Measurements from ENCODE around the gene DCTN5. TPM values are rescaled to one million over a fixed set of nuclear protein-coding genes. Genes with fewer than 3 reads are reported as not detected.

DCTN5 gene
- total RNA-seq, 1 donor from 2014 or later, result 54.9 TPM

GRCh38 chr16:23726710-23727109, 85.4 kb downstream of the DCTN5 start:
- no peak for DNase-seq (ENCODE audit: low read depth)

Other genes starting within 250 kb of the DCTN5 start
- 12.0 and 14.3 TPM in 2 replicates for gene COG7, start 188.3 kb upstream of the DCTN5 start, total RNA-seq
- gene GGA2, start 131.0 kb upstream of the DCTN5 start, total RNA-seq, result 42.5 and 52.5 TPM in 2 replicates
- gene EARS2, start 84.1 kb upstream of the DCTN5 start, total RNA-seq, result 37.5 and 50.0 TPM in 2 replicates
- 234 and 277 TPM in 2 replicates for gene UBFD1, start 83.7 kb upstream of the DCTN5 start, total RNA-seq
- gene NDUFAB1, start 45.1 kb upstream of the DCTN5 start, total RNA-seq, result 199 and 205 TPM in 2 replicates
- gene PALB2, start 156 bp upstream of the DCTN5 start, total RNA-seq, result 15.9 and 16.8 TPM in 2 replicates
- 0.96 and 1.6 TPM in 2 replicates for gene PLK1, start 37.4 kb downstream of the DCTN5 start, total RNA-seq
- not detected in 2 replicates for gene ERN2, start 71.8 kb downstream of the DCTN5 start, total RNA-seq
- not detected in 2 replicates for gene CHP2, start 113.6 kb downstream of the DCTN5 start, total RNA-seq
- gene PRKCB, start 194.5 kb downstream of the DCTN5 start, total RNA-seq, result not detected in 2 replicates

All from myocyte (in vitro differentiated cells).